ENCODE results near the gene KIF1B. TPM values are rescaled to one million over a fixed set of nuclear protein-coding genes. Genes with fewer than 3 reads are reported as not detected.
"Not testable (repeated sequence)": the region's sequence is repeated elsewhere in the genome, so short reads cannot be mapped to it uniquely, and the experiment has no call there.

Gene KIF1B
- total RNA-seq, 2 donors from 2014 or later: 47.9 to 79.4 TPM

- intact Hi-C loops (cut with DNase I): no loop called here
- no peak for DNase-seq (ENCODE audit: low spot score)
Measured at GRCh38 chr1:10220200-10220599, 9.8 kb downstream of the KIF1B start.

GRCh38 chr1:10220657-10221056 lies 10.3 kb downstream of the KIF1B start:
- DNase-seq (ENCODE audit: low spot score); intact Hi-C loops (cut with DNase I): not testable (repeated sequence)

- intact Hi-C loops (cut with DNase I): no loop called here
- no peak for DNase-seq (ENCODE audit: low spot score)
Measured at GRCh38 chr1:10225573-10225972, 15.2 kb downstream of the KIF1B start.

GRCh38 chr1:10228528-10228927 lies 18.2 kb downstream of the KIF1B start:
- intact Hi-C loops (cut with DNase I): no loop called here
- DNase-seq (ENCODE audit: low spot score): no peak

- DNase-seq (ENCODE audit: low spot score): no peak
- intact Hi-C loops (cut with DNase I): no loop called here
Measured at GRCh38 chr1:10229903-10230302, 19.5 kb downstream of the KIF1B start.

GRCh38 chr1:10232163-10232562 lies 21.8 kb downstream of the KIF1B start:
- intact Hi-C loops (cut with DNase I): no loop called here
- DNase-seq (ENCODE audit: low spot score): no peak

GRCh38 chr1:10236405-10237156 lies 26.2 kb downstream of the KIF1B start:
- intact Hi-C loops (cut with DNase I): no loop called here

GRCh38 chr1:10237157-10237539 lies 26.8 kb downstream of the KIF1B start:
- DNase-seq (ENCODE audit: low spot score): no peak
- intact Hi-C loops (cut with DNase I): no loop called here

More at GRCh38 chr1:10236405-10237156, 26.2 kb downstream of the KIF1B start:
- DNase-seq (ENCODE audit: low spot score): no peak

GRCh38 chr1:10242135-10242534 lies 31.8 kb downstream of the KIF1B start:
- no peak for DNase-seq (ENCODE audit: low spot score)
- intact Hi-C loops (cut with DNase I): no loop called here

- no peak for DNase-seq (ENCODE audit: low spot score)
- intact Hi-C loops (cut with DNase I): no loop called here
Measured at GRCh38 chr1:10242811-10243210, 32.4 kb downstream of the KIF1B start.

- intact Hi-C loops (cut with DNase I): no loop called here
- DNase-seq (ENCODE audit: low spot score): no peak
Measured at GRCh38 chr1:10245674-10246073, 35.3 kb downstream of the KIF1B start.

- DNase-seq (ENCODE audit: low spot score): no peak
- intact Hi-C loops (cut with DNase I): no loop called here
Measured at GRCh38 chr1:10249808-10250457, 39.6 kb downstream of the KIF1B start.

- intact Hi-C loops (cut with DNase I): no loop called here
- DNase-seq (ENCODE audit: low spot score): no peak
Measured at GRCh38 chr1:10250663-10251062, 40.3 kb downstream of the KIF1B start.

GRCh38 chr1:10251325-10252108 lies 41.1 kb downstream of the KIF1B start:
- intact Hi-C loops (cut with DNase I); DNase-seq (ENCODE audit: low spot score): not testable (repeated sequence)

GRCh38 chr1:10252508-10252907 lies 42.1 kb downstream of the KIF1B start:
- intact Hi-C loops (cut with DNase I): no loop called here
- DNase-seq (ENCODE audit: low spot score): no peak

GRCh38 chr1:10253149-10253548 lies 42.8 kb downstream of the KIF1B start:
- intact Hi-C loops (cut with DNase I): no loop called here
- DNase-seq (ENCODE audit: low spot score): no peak

GRCh38 chr1:10253755-10254154 lies 43.4 kb downstream of the KIF1B start:
- intact Hi-C loops (cut with DNase I): no loop called here
- no peak for DNase-seq (ENCODE audit: low spot score)

- intact Hi-C loops (cut with DNase I): no loop called here
- DNase-seq (ENCODE audit: low spot score): no peak
Measured at GRCh38 chr1:10257851-10258250, 47.5 kb downstream of the KIF1B start.

- intact Hi-C loops (cut with DNase I); DNase-seq (ENCODE audit: low spot score): not testable (repeated sequence)
Measured at GRCh38 chr1:10259547-10259946, 49.2 kb downstream of the KIF1B start.

- DNase-seq (ENCODE audit: low spot score): no peak
- intact Hi-C loops (cut with DNase I): no loop called here
Measured at GRCh38 chr1:10263450-10264082, 53.2 kb downstream of the KIF1B start.
